H1 (cell line): Measurements from ENCODE around the gene STX18. TPM values are rescaled to one million over a fixed set of nuclear protein-coding genes. Genes with fewer than 3 reads are reported as not detected.

Source experiments
- CTCF ChIA-PET: fragments of 300-600 bp; sonication (Branson Sonifier 250); formaldehyde crosslinking; loops from one replicate; lab custom pipeline; 2021; ENCODE audit not compliant: partially characterized antibody; lab: Charles Lee
- POLR2A ChIA-PET: fragments of 300-600 bp; sonication (Branson Sonifier 250); formaldehyde crosslinking; loops from one replicate; lab custom pipeline; 2021; ENCODE audit warnings: inconsistent platforms; ENCODE audit not compliant: partially characterized antibody; lab: Charles Lee
- DNase-seq, 2 experiments: peaks; one replicate each; pipeline versions ENCODE4 v3.0.0 to v3.0.0-alpha.2; 2010 to 2022; ENCODE audit warnings: low spot score in 2 of 2, low read depth in 1 of 2, mixed read lengths in 1 of 2
- FAIRE-seq: peaks from 2 replicates; lab custom pipeline; 2011; peaks lifted over from hg19 to GRCh38; lab: Jason Lieb, UNC
- H2AFZ ChIP-seq: 2 replicates; pipeline ENCODE4 v1.8.1; 2012; ENCODE audit warnings: low read length, inconsistent platforms
- H2AK5ac ChIP-seq: 2 replicates; pipeline ENCODE4 v1.6.1; 2013; ENCODE audit warnings: low read depth, low read length
- H2BK120ac ChIP-seq: replicated peaks from 2 replicates; pipeline ENCODE3; 2013; ENCODE audit warnings: low read depth, low read length, inconsistent platforms
- H2BK12ac ChIP-seq: 2 replicates; pipeline ENCODE4 v1.6.1; 2013; ENCODE audit warnings: low read depth, low read length
- H2BK15ac ChIP-seq: 2 replicates; pipeline ENCODE4 v1.6.1; 2013; ENCODE audit warnings: low read length
- H2BK20ac ChIP-seq: 2 replicates; pipeline ENCODE4 v1.6.1; 2013; ENCODE audit warnings: low read length
- H2BK5ac ChIP-seq: 2 replicates; pipeline ENCODE4 v1.6.1; 2013; ENCODE audit warnings: low read depth, low read length
- H3K14ac ChIP-seq: 2 replicates; pipeline ENCODE4 v1.6.1; 2013; ENCODE audit warnings: inconsistent platforms; ENCODE audit not compliant: insufficient read length
- H3K18ac ChIP-seq: 2 replicates; pipeline ENCODE4 v1.6.1; 2013; ENCODE audit warnings: low read length; ENCODE audit errors: extremely low read depth
- H3K23ac ChIP-seq: 2 replicates; pipeline ENCODE4 v1.6.1; 2013; ENCODE audit warnings: inconsistent platforms; ENCODE audit not compliant: insufficient read length
- H3K23me2 ChIP-seq: 2 replicates; pipeline ENCODE4 v1.6.1; 2013; ENCODE audit warnings: low read depth, low read length
- H3K27ac ChIP-seq: 2 replicates; pipeline ENCODE4 v1.6.1; 2011; ENCODE audit warnings: low read depth, low read length, inconsistent platforms
- H3K27me3 ChIP-seq, 4 experiments: replicated peaks in 1 of 4; 1 replicate in 1 of 4; 2 replicates in 3 of 4; pipeline versions ENCODE4 v1.6.1 to v1.8.1; 2011 to 2013; ENCODE audit warnings: low read length in 3 of 4, mild to moderate bottlenecking in 3 of 4, inconsistent platforms in 2 of 4, mixed read lengths in 2 of 4, moderate library complexity in 1 of 4; ENCODE audit not compliant: control insufficient read depth in 3 of 4, insufficient read depth in 3 of 4; ENCODE audit errors: extremely low read depth in 1 of 4
- H3K36me3 ChIP-seq, 4 experiments: 2 replicates each; pipeline versions ENCODE4 v1.6.1 to v1.8.1; 2011 to 2013; ENCODE audit warnings: mild to moderate bottlenecking in 4 of 4, low read length in 3 of 4, moderate library complexity in 2 of 4, control low read depth in 1 of 4, inconsistent platforms in 1 of 4; ENCODE audit not compliant: insufficient read depth in 4 of 4, control insufficient read depth in 2 of 4
- H3K4ac ChIP-seq: replicated peaks from 2 replicates; pipeline ENCODE3; 2013; ENCODE audit warnings: low read length, low read depth, mixed read lengths, inconsistent platforms; ENCODE audit not compliant: insufficient read length
- H3K4me1 ChIP-seq, 4 experiments: replicated peaks in 1 of 4; 1 replicate in 1 of 4; 2 replicates in 3 of 4; pipeline versions ENCODE4 v1.6.1 to v1.8.1; 2011 to 2013; ENCODE audit warnings: low read length in 3 of 4, inconsistent platforms in 2 of 4, mixed read lengths in 1 of 4; ENCODE audit not compliant: insufficient read depth in 4 of 4, control insufficient read depth in 3 of 4
- H3K4me2 ChIP-seq, 2 experiments: 2 replicates each; pipeline versions ENCODE4 v1.6.1 to v1.8.1; 2011 to 2013; ENCODE audit warnings: low read depth in 2 of 2, low read length in 2 of 2, control low read depth in 1 of 2, inconsistent platforms in 1 of 2, mild to moderate bottlenecking in 1 of 2; ENCODE audit not compliant: insufficient read depth in 1 of 2
- H3K4me3 ChIP-seq, 4 experiments: fragments of 200-600, 300-600 bp in 1 of 4; sonication (generic), shearing (Covaris generic), sonication (Bioruptor Twin) in 1 of 4; 2 replicates each; pipeline versions ENCODE4 v1.5.1 to v1.8.1; 2011 to 2016; ENCODE audit warnings: low read length in 4 of 4, low read depth in 3 of 4, control low read depth in 2 of 4, inconsistent platforms in 2 of 4, mild to moderate bottlenecking in 2 of 4, mixed read lengths in 1 of 4, moderate library complexity in 1 of 4; ENCODE audit not compliant: insufficient read depth in 2 of 4; ENCODE audit errors: extremely low read depth in 1 of 4
- H3K56ac ChIP-seq: replicated peaks from 2 replicates; pipeline ENCODE3; 2013; ENCODE audit warnings: low read depth, mild to moderate bottlenecking, mixed read lengths, low read length, inconsistent platforms; ENCODE audit not compliant: insufficient read length
- H3K79me1 ChIP-seq: 2 replicates; pipeline ENCODE4 v1.6.1; 2013; ENCODE audit warnings: low read depth, low read length, control low read depth
- H3K79me2 ChIP-seq, 2 experiments: 2 replicates each; pipeline versions ENCODE4 v1.6.1 to v1.8.1; 2012 to 2013; ENCODE audit warnings: low read length in 2 of 2, mild to moderate bottlenecking in 2 of 2, inconsistent platforms in 1 of 2; ENCODE audit not compliant: insufficient read depth in 2 of 2, control insufficient read depth in 1 of 2
- H3K9ac ChIP-seq, 4 experiments: replicated peaks in 1 of 4; 1 replicate in 1 of 4; 2 replicates in 3 of 4; pipeline versions ENCODE4 v1.6.1 to v1.8.1; 2011 to 2013; ENCODE audit warnings: low read depth in 3 of 4, low read length in 3 of 4, control low read depth in 2 of 4, mild to moderate bottlenecking in 2 of 4, moderate library complexity in 2 of 4, inconsistent platforms in 1 of 4; ENCODE audit errors: extremely low read depth in 1 of 4
- H3K9me3 ChIP-seq, 2 experiments: 2 replicates each; pipeline versions ENCODE4 v1.6.1 to v1.8.1; 2012 to 2013; ENCODE audit warnings: mild to moderate bottlenecking in 2 of 2, moderate library complexity in 2 of 2, control low read depth in 1 of 2, inconsistent platforms in 1 of 2, low read depth in 1 of 2, low read length in 1 of 2, mixed read lengths in 1 of 2; ENCODE audit not compliant: insufficient read depth in 2 of 2
- H4K20me1 ChIP-seq, 2 experiments: replicated peaks in 1 of 2; 2 replicates each; pipeline versions ENCODE3 to v1.8.1; 2011 to 2013; ENCODE audit warnings: inconsistent platforms in 2 of 2, low read length in 2 of 2, mild to moderate bottlenecking in 1 of 2; ENCODE audit not compliant: insufficient read depth in 2 of 2, control insufficient read depth in 1 of 2
- H4K5ac ChIP-seq: 2 replicates; pipeline ENCODE4 v1.6.1; 2013; ENCODE audit warnings: low read length, low read depth, mixed read lengths, inconsistent platforms; ENCODE audit not compliant: insufficient read length
- H4K8ac ChIP-seq: 2 replicates; pipeline ENCODE4 v1.8.0; 2013; ENCODE audit warnings: mild to moderate bottlenecking, moderate library complexity, low read length, inconsistent platforms; ENCODE audit not compliant: insufficient read depth; ENCODE audit errors: extremely low read depth
- H4K91ac ChIP-seq: replicated peaks from 2 replicates; pipeline ENCODE3; 2013; ENCODE audit warnings: low read length, mixed read lengths, inconsistent platforms; ENCODE audit not compliant: insufficient read length
- SUZ12 ChIP-seq: fragments of 200-600 bp; sonication (generic); IDR thresholded peaks from 2 replicates; pipeline ENCODE4 v1.6.1; 2012; ENCODE audit warnings: mild to moderate bottlenecking, inconsistent platforms, low read length, moderate library complexity, mixed read lengths
- TEAD4 ChIP-seq: IDR thresholded peaks from 2 replicates; pipeline ENCODE4 v1.6.1; 2012; ENCODE audit warnings: low read depth, low read length, inconsistent platforms, mixed read lengths
- WGBS, 2 experiments: shearing (Covaris generic) in 1 of 2; methylation state at CpG; one replicate each; pipeline versions ENCODE4 v1.1.6 to v1.1.7; 2013 to 2015; ENCODE audit warnings: low lambda C conversion rate in 2 of 2, mixed read lengths in 2 of 2, inconsistent platforms in 1 of 2, low coverage in 1 of 2, missing lambda C conversion rate in 1 of 2; ENCODE audit not compliant: insufficient replicate concordance in 2 of 2, insufficient coverage in 1 of 2, insufficient read length in 1 of 2; ENCODE audit errors: extremely low coverage in 1 of 2, missing lambda C conversion rate in 1 of 2; 5-methylcytosine and 5-hydroxymethylcytosine counted together
- polyA plus RNA-seq, 7 experiments: library from polyadenylated mRNA; depleted of rRNA in 3 of 7; stranded (reverse) in 5 of 7; unstranded in 2 of 7; fragments of >200 nt in 5 of 7; fragments of 200-250 nt in 2 of 7; gene quantifications; 1 replicate in 5 of 7; 2 replicates in 1 of 7; 4 replicates in 1 of 7; pipeline versions ENCODE4 v1.2.1 to v1.2.3, GENCODE V29; 2011 to 2013; ENCODE audit warnings: missing spikeins in 2 of 7, mixed read lengths in 2 of 7
- total RNA-seq: library from RNA; stranded (reverse); fragmentation: NEBNext Ultra II Directional; extraction: Animal tissue kit (Norgen Biotek cat#: 25700); gene quantifications from 2 replicates; pipeline ENCODE4 v1.2.1, GENCODE V29; 2021

STX18 gene
- total and polyA plus RNA-seq, 2 of the 8 experiments (the other 6 are each of a cell fraction or from before 2014, with no cell fraction given), result 14.6 to 18.3 TPM

DNA sequence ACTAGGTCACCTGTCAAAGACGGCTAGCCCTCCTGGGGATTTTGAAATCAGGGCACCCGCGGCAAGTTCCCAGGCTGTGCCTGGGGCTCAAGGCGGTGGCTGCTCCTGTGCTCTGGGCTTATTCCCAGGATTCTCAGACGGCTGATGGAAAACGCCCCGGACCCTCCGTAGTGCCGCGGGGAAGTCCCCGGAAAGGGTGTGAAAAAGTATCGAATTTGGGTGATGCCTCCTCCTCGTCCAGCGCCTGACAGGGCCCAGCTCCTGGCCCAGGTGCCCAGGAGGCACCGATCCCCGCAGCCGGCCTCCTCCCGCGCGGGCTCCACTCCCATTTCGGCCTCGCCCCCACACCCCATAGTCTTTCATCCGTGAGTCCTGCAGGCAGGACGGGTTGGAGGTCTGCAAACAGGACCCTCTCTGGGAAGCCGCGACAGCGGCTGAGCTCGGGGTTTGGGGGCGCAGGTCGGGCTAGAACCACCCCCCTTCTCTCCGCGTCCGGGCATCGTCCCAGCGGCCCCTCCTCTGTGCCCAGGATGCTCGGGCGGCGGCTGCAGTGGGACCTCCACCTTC is 156.0 kb downstream of the STX18 start:
- Histone ChIP-seq H2BK5ac (no peak overlapping the region), H2BK15ac (no peak overlapping the region), H2BK12ac (peak overlapping the region; percentile 50; the same call in 1 of the 2 replicates), H3K79me1 (no peaks in the 10 kb centered on the region), H3K4me2 (peak overlapping the region; percentile 72 to 94), H3K4ac (no peak overlapping the region), H3K9me3 (no peaks in the 10 kb centered on the region), H3K36me3 (no peaks in the 10 kb centered on the region), H4K8ac (no peak overlapping the region), H2AFZ (no peak overlapping the region), H4K5ac (no peak overlapping the region), H4K20me1 (peaks cover 0 to 2% of the 10 kb centered on the region in 2 experiments), H4K91ac (no peak overlapping the region), H3K27ac (no peak overlapping the region), H3K4me3 (peak overlapping the region; percentile 67 to 92 (median 67)), H3K14ac (no peak overlapping the region), H3K18ac (no peak overlapping the region; the same call in 1 of the 2 replicates), H3K79me2 (no peaks in the 10 kb centered on the region), H3K56ac (peak overlapping the region; percentile 23), H3K23me2 (peaks cover 18% of the 10 kb centered on the region; the same call in 1 of the 2 replicates), H3K4me1 (peaks cover 0 to 12% (median under 1%) of the 10 kb centered on the region in 4 experiments; a peak in 4 of 7 replicates), H3K9ac (no peak overlapping the region)
- 12% methylated on average over 38 of the region's 38 CpGs; no CpG with 5 or more reads in 1 of the 2 experiments for WGBS, 2 experiments
- ChIA-PET CTCF (interaction anchor here (1.5 to 4.1 kb wide), 3 partner anchors 21 to 131 kb away, joined by 4 to 28 read pairs (median 9); no protein-coding TSS in a partner anchor), POLR2A (no interaction called here)
- FAIRE-seq, result no peak
- DNase-seq, result peak in 1 of 2 experiments; percentile 75
- TF ChIP-seq SUZ12 (peak; percentile 36; the same call in 1 of the 2 replicates), TEAD4 (no peak)
- TF ChIP-seq, all 59 proteins: peak for 1
- Histone ChIP-seq H3K23ac (no peak overlapping the region), H3K27me3 (peaks cover 8 to 35% (median 26%) of the 10 kb centered on the region in 4 experiments; a peak in 6 of 7 replicates), H2AK5ac (no peak overlapping the region), H2BK120ac (no peak overlapping the region), H2BK20ac (no peak overlapping the region)
